Liver (tissue), 9 donors: ENCODE data around the gene DCX. TPM values are rescaled to one million over a fixed set of nuclear protein-coding genes. Genes with fewer than 3 reads are reported as not detected.

ENCODE experiments used
- DNase-seq: peaks from one replicate; pipeline ENCODE4 v3.0.0-alpha.2; 2017; ENCODE audit warnings: low spot score
- H3K27ac ChIP-seq, 2 donors: one replicate each; pipeline ENCODE4 v1.7.0; 2013; ENCODE audit warnings: inconsistent platforms in 2 of 2, low read length in 2 of 2, control low read depth in 1 of 2, low read depth in 1 of 2, mild to moderate bottlenecking in 1 of 2
- H3K27me3 ChIP-seq, 4 donors: one replicate each; pipeline versions ENCODE4 v1.6.1 to v1.7.0; 2013; ENCODE audit warnings: low read length in 3 of 4, inconsistent platforms in 1 of 4, mild to moderate bottlenecking in 1 of 4, moderate library complexity in 1 of 4; ENCODE audit not compliant: control insufficient read depth in 4 of 4, insufficient read depth in 4 of 4
- H3K36me3 ChIP-seq, 4 donors: one replicate each; pipeline versions ENCODE4 v1.6.1 to v1.7.0; 2013; ENCODE audit warnings: low read length in 3 of 4, mild to moderate bottlenecking in 3 of 4, low read depth in 1 of 4, moderate library complexity in 1 of 4; ENCODE audit not compliant: control insufficient read depth in 4 of 4, insufficient read depth in 3 of 4
- H3K4me1 ChIP-seq, 4 donors: one replicate each; pipeline versions ENCODE4 v1.6.1 to v1.7.0; 2013; ENCODE audit warnings: low read length in 3 of 4, mild to moderate bottlenecking in 3 of 4, moderate library complexity in 1 of 4; ENCODE audit not compliant: control insufficient read depth in 4 of 4, insufficient read depth in 4 of 4
- H3K4me3 ChIP-seq, 3 donors: one replicate each; pipeline versions ENCODE4 v1.6.1 to v1.7.0; 2013; ENCODE audit warnings: low read length in 3 of 3, control low read depth in 1 of 3, low read depth in 1 of 3, mild to moderate bottlenecking in 1 of 3
- H3K9ac ChIP-seq, 2 donors: one replicate each; pipeline ENCODE4 v1.7.0; 2013; ENCODE audit warnings: low read length in 2 of 2, mild to moderate bottlenecking in 2 of 2, moderate library complexity in 2 of 2, control low read depth in 1 of 2, low read depth in 1 of 2
- H3K9me3 ChIP-seq, 4 donors: one replicate each; pipeline versions ENCODE4 v1.6.1 to v1.7.0; 2013; ENCODE audit warnings: low read length in 3 of 4; ENCODE audit not compliant: control insufficient read depth in 4 of 4
- ATF3 ChIP-seq: IDR thresholded peaks from 2 replicates; pipeline ENCODE4 v1.6.1; 2016; ENCODE audit warnings: antibody characterized with exemption
- CTCF ChIP-seq: fragments of 150-350 bp; IDR thresholded peaks from 2 replicates; pipeline ENCODE4 v1.5.1; 2017; ENCODE audit warnings: improper control_type of control experiment, low read depth, low read length; ENCODE audit not compliant: missing input control
- EGR1 ChIP-seq, 2 donors: IDR thresholded peaks; 2 replicates each; pipeline ENCODE4 v1.6.1; 2016 to 2018; ENCODE audit warnings: antibody characterized with exemption in 2 of 2, low read depth in 2 of 2
- FOXA1 ChIP-seq: IDR thresholded peaks from 2 replicates; pipeline ENCODE4 v1.6.1; 2016; ENCODE audit warnings: antibody characterized with exemption
- GABPA ChIP-seq, 2 donors: IDR thresholded peaks in 1 of 2; conservative IDR thresholded peaks in 1 of 2; 2 replicates each; pipeline ENCODE4 v1.6.1; 2016; ENCODE audit warnings: antibody characterized with exemption in 2 of 2, mild to moderate bottlenecking in 1 of 2, moderate library complexity in 1 of 2
- HNF4A ChIP-seq, 2 donors: conservative IDR thresholded peaks; 2 replicates each; pipeline ENCODE4 v1.6.1; 2016; ENCODE audit warnings: antibody characterized with exemption in 2 of 2, mild to moderate bottlenecking in 2 of 2
- HNF4G ChIP-seq: IDR thresholded peaks from 2 replicates; pipeline ENCODE4 v1.6.1; 2016; ENCODE audit warnings: antibody characterized with exemption
- JUND ChIP-seq, 2 donors: IDR thresholded peaks; 2 replicates each; pipeline ENCODE4 v1.6.1; 2016; ENCODE audit warnings: antibody characterized with exemption in 2 of 2
- MAX ChIP-seq: IDR thresholded peaks from 2 replicates; pipeline ENCODE4 v1.6.1; 2016; ENCODE audit warnings: antibody characterized with exemption
- NR2F2 ChIP-seq: IDR thresholded peaks from 2 replicates; pipeline ENCODE4 v1.6.1; 2016; ENCODE audit warnings: antibody characterized with exemption
- RAD21 ChIP-seq, 2 donors: IDR thresholded peaks; 2 replicates each; pipeline ENCODE4 v1.6.1; 2016; ENCODE audit warnings: antibody characterized with exemption in 2 of 2, mild to moderate bottlenecking in 2 of 2
- REST ChIP-seq: IDR thresholded peaks from 2 replicates; pipeline ENCODE4 v1.6.1; 2016; ENCODE audit warnings: antibody characterized with exemption, mild to moderate bottlenecking
- RXRA ChIP-seq, 2 donors: IDR thresholded peaks; 2 replicates each; pipeline ENCODE4 v1.6.1; 2017 to 2018; ENCODE audit warnings: antibody characterized with exemption in 2 of 2, mild to moderate bottlenecking in 1 of 2
- SP1 ChIP-seq: IDR thresholded peaks from 2 replicates; pipeline ENCODE4 v1.6.1; 2018; ENCODE audit warnings: antibody characterized with exemption, mild to moderate bottlenecking
- TAF1 ChIP-seq: conservative IDR thresholded peaks from 2 replicates; pipeline ENCODE4 v1.6.1; 2016; ENCODE audit warnings: antibody characterized with exemption, mild to moderate bottlenecking
- YY1 ChIP-seq: IDR thresholded peaks from 2 replicates; pipeline ENCODE4 v1.6.1; 2016; ENCODE audit warnings: antibody characterized with exemption, mild to moderate bottlenecking
- ZBTB33 ChIP-seq: IDR thresholded peaks from 2 replicates; pipeline ENCODE4 v1.6.1; 2016; ENCODE audit warnings: antibody characterized with exemption
- WGBS: extraction: QIAGEN DNeasy Blood & Tissue Kit; methylation state at CpG from one replicate; pipeline ENCODE4 v1.1.7; 2013; 5-methylcytosine and 5-hydroxymethylcytosine counted together
- polyA plus RNA-seq, 2 donors: library from polyadenylated mRNA; stranded (reverse) in 1 of 2; unstranded in 1 of 2; fragments of 200-250 nt in 1 of 2; fragments of >200 nt in 1 of 2; fragmentation: Nextera tagmentation in 1 of 2; extraction: Ambion mirVana in 1 of 2; gene quantifications; one replicate each; pipeline versions ENCODE4 v1.2.1 to v1.2.3, GENCODE V29; 2013 to 2015
- total RNA-seq, 2 donors: library from RNA; depleted of rRNA; stranded (reverse); fragments of >200 nt; gene quantifications; one replicate each; pipeline ENCODE4 v1.2.3, GENCODE V29; 2014
- donor health status: healthy.
- donor health status: healthy.
- donor health status: healthy.
- donor health status: healthy.
- donor health status: healthy.

Gene DCX
- total and polyA plus RNA-seq, 4 donors: 0.01 TPM; not detected in 3

GRCh38 chrX:111254896-111255693 is 156.9 kb downstream of the DCX start:
- Histone ChIP-seq H3K4me1 (no peaks in the 10 kb centered on the region), H3K27me3 (no peaks in the 10 kb centered on the region), H3K27ac (no peak overlapping the region), H3K9ac (no peak overlapping the region), H3K4me3 (no peak overlapping the region), H3K9me3 (no peaks in the 10 kb centered on the region), H3K36me3 (no peaks in the 10 kb centered on the region)
- 87% methylated on average over 7 of the region's 7 CpGs for whole genome bisulfite sequencing
- TF ChIP-seq TAF1 (no peak), ATF3 (no peak), MAX (no peak), HNF4G (no peak), JUND (IDR thresholded peaks at IDR 0.05) (no peak), HNF4A (conservative IDR thresholded peaks at IDR 0.05) (no peak), RAD21 (IDR thresholded peaks at IDR 0.05) (no peak), NR2F2 (no peak), GABPA (IDR thresholded peaks at IDR 0.05 in 1 of 2, conservative IDR thresholded peaks at IDR 0.05 in 1 of 2) (no peak), ZBTB33 (no peak), RXRA (IDR thresholded peaks at IDR 0.05) (no peak), SP1 (no peak), YY1 (no peak), REST (no peak), EGR1 (IDR thresholded peaks at IDR 0.05; ENCODE audit: low read depth in 2 of 2) (no peak)
- DNase-seq: no peak

GRCh38 chrX:111244235-111244750 is 167.7 kb downstream of the DCX start:
- no peak overlapping the region for H3K4me3 ChIP-seq
- H3K27me3 ChIP-seq: no peaks in the 10 kb centered on the region
- WGBS: 39% methylated on average over 2 of the region's 2 CpGs
- no peaks in the 10 kb centered on the region for H3K4me1 ChIP-seq
- no peak overlapping the region for H3K27ac ChIP-seq
- no peak overlapping the region for H3K9ac ChIP-seq
- H3K9me3 ChIP-seq: no peaks in the 10 kb centered on the region
- peak; percentile 48 for TF ChIP-seq CTCF
- TF ChIP-seq HNF4A (conservative IDR thresholded peaks at IDR 0.05): no peak
- TF ChIP-seq FOXA1: no peak
- TF ChIP-seq HNF4G: no peak
- TF ChIP-seq RXRA (IDR thresholded peaks at IDR 0.05): no peak
- TF ChIP-seq TAF1: no peak
- TF ChIP-seq GABPA (IDR thresholded peaks at IDR 0.05 in 1 of 2, conservative IDR thresholded peaks at IDR 0.05 in 1 of 2): no peak
- TF ChIP-seq ZBTB33: no peak
- no peak for TF ChIP-seq NR2F2
- no peak for TF ChIP-seq ATF3
- TF ChIP-seq SP1: no peak
- TF ChIP-seq EGR1 (IDR thresholded peaks at IDR 0.05; ENCODE audit: low read depth in 2 of 2): no peak
- no peak for TF ChIP-seq JUND (IDR thresholded peaks at IDR 0.05)
- TF ChIP-seq RAD21 (IDR thresholded peaks at IDR 0.05): peak; percentile 74 to 86
- no peak for DNase-seq
- no peaks in the 10 kb centered on the region for H3K36me3 ChIP-seq
